Femur (tissue), 1 donor: ENCODE data around the gene AHSP.
A peak's percentile ranks its signal among the peaks of the same experiment; 100 is the strongest.
"Not testable (repeated sequence)": the region's sequence is repeated elsewhere in the genome, so short reads cannot be mapped to it uniquely, and the experiment has no call there.

Source experiments
- DNase-seq: peaks from one replicate; pipeline ENCODE4 v3.0.0-alpha.2; 2017

AHSP gene

DNA sequence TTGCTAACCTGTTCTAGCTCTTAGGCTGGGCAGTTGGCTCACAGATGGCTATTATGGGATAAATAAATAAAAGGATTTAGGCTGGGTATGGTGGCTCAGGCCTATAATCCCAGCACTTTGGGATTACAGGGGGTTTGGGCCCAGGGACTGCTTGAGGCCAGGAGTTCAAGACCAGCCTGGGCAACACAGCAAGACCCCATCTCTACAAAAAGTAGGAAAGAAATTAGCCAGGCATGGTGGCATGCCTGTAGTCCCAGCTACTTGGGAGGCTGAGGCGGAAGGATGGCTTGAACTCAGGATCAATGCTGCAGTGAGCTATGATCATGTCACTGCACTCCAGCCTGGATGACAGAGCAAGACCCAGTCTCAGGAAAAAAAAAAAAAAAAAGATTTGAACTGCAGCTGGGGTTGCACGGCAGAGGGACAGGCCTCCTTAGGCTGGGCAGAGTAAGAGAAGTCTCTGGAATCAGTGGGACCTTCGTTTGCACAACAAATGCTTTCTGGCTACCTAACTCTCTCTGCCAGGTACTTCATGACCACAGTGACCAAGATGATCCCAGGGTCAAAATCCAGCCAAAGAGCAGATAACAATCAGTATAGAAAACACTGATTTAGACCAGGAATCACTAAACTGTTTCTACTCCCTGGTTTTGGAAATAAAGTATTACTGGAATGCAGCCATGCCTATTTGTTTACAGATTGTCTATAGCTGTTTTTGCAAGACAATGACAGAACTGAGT is 26.3 kb upstream of the AHSP start:
- no peak for DNase-seq

DNA sequence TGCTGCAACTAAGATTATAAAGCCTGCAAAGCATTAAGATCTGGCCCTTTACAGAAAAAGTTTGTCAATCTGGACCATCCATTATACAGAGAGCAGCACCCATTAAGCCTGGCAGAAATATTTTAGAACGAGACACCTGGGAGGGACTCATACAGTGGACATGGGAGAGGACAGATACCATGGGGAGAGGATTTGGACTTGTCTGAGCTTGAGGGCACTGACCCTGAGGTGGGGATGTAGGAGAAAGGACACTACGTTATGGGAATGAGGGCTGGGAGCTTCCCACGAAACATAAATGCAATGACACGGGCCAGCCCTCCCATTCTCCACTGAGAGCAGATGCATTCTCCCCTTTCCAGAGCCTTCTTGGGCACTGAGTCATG is 25.7 kb upstream of the AHSP start:
- DNase-seq, result no peak

DNA sequence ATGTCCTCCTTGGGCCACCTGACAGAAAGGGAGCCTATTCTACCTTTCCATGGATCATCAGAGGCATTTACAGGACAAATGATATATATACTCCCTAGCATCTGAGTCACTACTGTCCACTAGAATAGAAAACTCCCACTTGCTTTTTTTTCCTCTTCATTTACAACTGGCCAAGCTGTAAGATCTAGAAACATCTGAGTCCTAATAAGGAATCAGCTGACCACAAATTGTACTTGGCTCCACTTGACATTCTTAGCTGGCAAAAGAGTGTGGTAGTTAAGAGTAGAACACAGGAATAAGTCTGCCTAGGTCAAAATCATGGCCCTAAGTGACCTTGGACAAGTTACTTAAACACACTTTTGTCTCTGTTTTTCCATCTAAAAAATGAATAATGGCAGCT is 24.7 kb upstream of the AHSP start:
- DNase-seq, result no peak

DNA sequence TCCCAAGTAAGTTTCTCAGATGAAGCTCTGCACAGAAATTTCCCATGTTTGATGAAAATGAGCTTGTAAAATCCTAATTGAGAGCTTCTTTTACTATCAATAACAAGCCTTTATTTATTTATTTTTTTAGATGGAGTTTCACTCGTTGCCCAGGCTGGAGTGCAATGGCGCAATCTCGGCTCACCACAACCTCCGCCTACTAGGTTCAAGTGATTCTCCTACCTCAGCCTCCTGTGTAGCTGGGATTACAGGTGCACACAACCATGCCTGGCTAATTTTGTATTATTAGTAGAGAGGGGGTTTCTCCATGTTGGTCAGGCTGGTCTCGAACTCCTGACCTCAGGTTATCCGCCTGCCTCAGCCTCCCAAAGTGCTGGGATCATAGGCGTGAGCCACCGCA is 24.1 kb upstream of the AHSP start:
- DNase-seq, result not testable (repeated sequence)

DNA sequence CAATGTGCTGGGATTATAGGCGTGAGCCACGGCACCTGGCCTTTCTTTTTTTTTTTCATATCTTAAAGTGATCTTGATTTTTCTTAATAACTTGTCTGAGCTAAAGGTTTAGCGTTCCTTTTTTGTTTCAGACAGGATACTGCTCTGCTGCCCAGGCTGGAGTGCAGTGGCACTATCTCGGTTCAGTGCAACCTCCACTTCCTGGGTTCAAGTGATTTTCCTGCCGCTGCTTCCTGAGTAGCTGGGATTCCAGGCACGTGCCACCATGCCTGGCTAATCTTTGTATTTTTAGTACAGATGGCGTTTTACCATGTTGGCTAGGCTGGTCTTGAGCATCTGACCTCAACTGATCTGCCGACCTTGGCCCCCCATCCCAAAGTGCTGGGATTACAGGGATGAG is 23.5 kb upstream of the AHSP start:
- no peak for DNase-seq

DNA sequence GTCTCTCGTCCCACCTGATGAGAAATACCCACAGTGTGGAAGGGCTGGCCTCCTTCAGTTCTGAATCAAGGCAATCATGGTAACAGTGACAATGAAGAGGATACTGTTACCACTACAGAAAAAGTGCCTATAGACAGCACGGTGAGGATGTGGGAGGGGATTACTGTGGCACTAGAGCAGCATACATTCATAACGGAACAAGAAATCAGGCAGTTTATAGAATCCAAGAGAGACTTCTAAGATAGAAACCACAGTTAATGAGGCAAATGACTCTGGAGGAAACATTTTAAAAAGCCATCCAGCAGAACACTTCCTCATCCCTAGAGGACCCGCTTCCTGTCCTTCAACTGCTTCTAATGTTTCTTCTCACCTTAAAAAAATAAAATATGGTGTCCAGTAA is 22.2 kb upstream of the AHSP start:
- no peak for DNase-seq

DNA sequence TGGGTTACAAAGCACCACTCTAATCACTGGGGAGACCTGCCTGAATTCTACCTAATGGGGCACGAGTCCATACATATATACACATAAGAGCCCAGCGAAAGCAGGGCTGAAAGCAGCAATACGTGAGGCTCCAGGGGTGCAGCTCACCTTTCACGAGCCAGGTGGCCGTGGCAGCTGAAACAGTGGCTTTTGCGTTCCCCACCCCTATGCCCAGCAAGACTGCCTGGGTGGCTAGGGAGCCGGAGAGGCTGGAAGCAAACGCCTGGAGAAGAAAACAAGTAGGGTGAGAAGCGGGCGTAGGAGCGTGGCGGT is 20.1 kb upstream of the AHSP start:
- DNase-seq, result no peak

DNA sequence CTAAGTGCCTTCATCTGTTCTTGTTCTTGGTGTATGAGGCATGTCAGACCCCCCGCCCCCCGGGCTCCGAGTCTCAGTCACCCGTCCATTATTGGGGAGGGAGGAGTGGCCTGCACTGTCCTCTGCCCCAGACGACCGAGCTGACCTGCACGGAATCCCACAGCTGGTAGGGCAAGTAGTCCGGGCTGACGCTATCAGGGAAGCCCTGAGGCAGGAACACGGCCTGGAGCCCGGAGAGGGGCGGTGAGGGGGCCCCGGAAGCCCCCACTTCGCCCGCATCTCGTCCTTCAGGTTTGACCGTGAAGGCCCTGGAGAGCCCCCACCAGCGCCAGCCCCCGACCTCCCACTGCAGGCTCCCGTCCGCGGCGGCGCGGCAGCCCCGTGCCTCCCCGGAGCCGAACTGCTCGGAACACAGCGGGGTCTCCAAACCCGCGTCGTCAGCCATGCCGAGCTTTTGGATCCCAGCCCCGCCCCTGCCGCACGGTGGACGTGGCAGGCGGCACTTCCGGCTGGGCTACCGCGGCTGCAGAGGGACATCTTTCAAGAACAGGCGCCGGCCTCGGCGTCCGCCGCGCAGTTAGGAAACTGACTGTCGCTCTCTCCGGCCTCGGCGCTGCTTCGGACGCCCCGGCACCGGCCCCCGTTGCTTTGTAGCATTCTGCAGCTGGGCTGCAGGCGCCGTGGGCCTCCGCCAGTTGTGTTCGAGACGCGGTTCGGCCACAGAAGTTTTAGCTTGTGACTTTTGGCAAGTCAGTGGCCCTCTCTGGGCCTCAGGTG is 19.6 kb upstream of the AHSP start, which contains the start of gene RUSF1:
Gene RUSF1 (minus strand): TSS at position 463 of the 777 bp plus-strand sequence. CDS start 18 bp downstream, at position 445.
- DNase-seq, result peak; percentile 96

DNA sequence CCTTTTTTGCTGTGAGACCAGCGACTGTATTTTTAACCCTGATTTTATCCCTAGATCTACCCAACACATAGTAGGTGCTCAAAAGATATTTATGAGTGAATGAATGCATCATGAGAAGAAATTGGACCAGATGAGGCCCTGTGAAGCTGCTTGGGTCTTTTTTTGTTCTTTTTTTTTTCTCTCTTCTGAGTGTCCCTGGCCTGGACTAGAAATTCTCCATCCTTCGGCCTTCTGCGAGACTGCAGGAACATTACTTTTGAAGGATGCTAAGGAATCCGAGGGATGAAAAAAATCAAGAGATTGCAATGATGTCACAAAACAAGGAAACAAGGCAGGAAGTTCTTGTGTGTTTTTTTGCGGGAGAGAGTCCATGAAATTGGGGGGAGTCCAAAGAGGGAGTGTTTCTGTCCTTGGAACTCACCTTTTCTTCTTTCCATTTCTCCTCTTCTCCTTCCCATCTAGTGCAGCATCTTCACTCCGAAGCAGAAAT is 18.9 kb upstream of the AHSP start:
- DNase-seq, result no peak

DNA sequence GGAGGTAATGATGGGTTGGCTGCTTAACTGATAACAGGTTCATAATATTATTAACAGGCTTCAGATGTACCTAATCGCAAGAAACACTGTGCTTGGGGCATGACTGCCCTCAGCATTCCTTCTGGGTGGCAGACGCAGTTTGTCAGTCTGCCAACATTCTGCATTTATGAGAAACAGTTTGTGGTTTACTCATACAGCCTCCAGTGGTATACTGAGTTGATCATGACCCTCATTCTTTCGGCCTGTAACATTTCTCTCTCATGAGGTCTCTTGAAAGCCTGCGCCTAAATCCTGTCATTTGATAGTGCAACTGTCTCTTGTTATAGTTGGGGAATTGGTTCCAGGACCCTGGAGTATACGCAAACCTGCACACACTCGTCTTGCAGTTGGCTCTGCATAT is 14.6 kb upstream of the AHSP start:
- DNase-seq, result no peak

DNA sequence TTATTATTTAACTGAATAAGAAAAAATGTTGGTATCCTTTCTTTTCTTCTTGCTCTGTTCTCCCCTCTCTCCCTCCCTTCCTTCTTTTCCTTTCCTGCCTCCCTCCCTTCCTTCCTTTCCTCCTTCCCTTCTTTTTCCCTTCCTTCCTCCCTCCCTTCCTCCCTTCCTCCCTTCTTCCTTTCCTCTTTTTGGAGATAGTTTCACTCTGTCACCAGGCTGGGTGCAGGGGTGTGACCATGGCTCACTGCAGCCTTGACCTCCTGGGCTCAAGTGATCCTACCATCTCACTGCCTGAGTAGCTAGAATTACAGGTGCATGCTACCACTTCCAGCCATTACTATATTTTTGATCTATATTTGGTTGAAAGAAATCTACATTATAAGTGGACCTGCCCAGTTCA is 13.8 kb upstream of the AHSP start:
- DNase-seq, result no peak

DNA sequence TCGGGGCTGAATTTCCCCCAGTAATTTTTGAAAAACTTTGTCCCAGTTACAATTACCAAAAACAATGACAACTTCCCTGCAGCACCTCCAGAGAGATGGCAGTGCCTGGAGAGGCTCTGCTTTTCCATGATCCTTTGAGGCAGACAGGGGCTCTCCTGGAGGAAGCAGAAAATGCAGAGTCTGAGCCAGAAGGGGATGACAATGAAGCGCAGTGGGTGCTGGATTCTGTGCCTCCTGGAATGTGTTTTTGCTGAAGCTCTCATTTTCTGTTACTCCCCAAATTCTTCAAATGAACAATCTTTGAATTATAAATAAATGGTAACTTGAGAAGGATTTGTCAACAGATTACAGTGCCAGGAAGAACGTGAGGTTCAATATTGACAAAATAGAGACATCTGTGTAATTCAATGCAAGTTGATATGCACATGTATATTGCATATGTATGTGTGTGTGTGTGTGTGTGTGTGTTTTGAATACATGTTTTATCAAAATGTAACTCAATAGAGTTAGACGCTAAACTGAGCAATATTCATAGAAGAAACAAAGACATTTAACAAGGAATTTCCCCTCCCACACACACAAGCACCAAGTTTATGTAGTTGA is 9.8 kb upstream of the AHSP start:
- no peak for DNase-seq

DNA sequence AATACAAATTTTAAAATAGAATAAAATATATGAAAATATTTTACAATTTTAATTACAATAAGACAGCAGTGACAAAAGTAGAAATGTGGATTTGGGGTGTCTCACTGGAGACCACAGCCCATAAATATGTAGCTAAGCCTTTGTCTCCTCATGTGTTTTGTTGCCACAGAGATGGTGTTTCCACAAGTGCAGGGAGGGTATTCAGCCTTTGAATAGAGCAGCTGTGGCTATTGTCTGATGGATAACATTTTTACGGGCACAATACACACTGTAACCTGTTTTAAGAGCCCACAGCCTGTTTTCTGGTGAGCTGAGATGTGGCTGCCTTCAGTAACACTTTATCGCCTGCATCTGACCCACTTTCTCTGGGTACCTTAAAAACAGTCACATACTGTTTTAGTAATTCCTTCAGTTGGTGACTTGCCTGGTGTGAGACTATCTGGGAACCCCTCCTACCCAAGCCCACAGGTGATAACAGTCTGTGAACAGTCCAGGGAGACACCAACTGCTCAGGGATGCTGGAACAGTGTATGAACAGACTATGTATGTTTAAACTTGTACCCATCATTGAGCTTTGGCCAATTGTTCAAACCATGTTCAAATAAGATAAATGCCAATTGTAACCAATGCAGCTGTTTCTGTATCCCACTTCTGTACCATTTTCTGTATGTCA is 7.8 kb upstream of the AHSP start:
- no peak for DNase-seq

DNA sequence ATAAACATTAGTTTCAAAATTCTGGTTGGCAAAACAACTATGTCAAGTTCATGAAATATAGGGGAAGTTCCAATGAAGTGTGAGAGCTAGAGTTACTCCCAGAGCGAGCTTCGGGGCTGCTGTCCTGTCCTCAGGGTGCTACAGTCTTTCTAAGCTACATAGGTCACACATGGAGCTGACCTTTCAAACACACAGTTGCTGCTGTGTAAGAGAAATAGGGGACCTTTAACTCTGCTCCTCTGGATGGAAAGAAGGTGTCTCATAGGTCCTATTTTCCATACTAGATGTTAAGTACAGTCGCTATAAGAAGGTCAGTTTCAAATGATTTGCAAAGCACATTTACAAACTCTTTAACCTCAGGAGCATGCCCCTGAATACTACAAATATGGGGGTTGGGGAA is 6.3 kb upstream of the AHSP start:
- DNase-seq, result no peak

DNA sequence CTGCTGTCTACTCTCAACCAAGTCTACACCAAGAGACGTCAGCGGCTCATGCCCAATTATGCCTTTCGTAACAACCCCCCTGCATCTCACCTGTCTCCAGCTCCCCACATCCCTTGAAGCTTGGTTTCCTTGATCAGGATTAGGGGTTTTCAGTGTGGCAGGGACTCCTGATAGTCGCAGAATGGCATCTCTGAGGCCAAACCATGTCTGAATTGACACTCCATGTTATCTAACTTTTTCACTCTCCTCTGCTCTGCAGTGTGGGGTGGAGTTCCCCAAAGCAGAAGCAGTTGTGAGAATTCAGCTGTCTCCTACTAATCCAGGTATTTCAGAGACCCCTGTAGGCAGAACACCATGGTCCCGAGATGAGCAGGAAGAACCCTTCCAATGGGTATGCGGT is 5.6 kb upstream of the AHSP start:
- no peak for DNase-seq

DNA sequence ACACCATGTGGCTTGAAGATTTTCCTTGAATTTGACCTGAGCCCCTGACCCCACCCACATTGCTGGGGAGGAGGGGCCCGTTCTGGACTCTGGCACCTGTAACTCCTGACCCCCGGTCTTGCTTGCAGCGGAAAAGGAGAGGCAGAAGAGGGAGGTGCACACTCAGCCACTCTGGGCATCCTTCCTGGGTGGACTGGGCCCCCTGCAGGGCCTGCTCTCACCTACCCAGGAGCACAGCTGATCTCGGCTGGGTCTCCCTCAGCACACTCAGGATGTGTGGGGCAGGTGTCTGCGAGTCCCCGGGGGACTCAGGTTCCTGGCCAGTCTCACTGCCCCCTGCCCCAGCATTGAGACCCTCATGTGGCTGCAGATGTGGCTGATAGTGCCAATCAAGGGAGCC is 3.9 kb upstream of the AHSP start:
- DNase-seq, result not testable (repeated sequence)

DNA sequence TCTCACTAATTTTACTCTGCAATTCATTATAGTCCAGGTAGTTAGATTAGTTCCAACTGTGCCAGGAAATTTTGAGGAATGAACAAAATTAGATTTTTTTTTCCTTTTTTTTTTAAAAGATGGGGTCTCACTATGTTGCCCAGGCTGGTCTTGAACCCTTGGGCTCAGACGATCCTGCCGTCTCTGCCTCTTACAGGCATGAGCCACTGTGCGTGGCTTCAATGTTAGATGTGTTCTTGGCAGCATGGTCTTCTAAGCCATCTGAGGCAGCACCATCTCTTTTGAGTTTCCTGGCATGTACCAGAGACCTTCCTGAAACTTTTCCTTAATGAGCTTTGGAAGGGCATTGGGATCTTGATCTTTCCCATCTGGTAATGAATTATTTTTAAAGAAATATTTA is 2.6 kb upstream of the AHSP start:
- DNase-seq, result no peak

DNA sequence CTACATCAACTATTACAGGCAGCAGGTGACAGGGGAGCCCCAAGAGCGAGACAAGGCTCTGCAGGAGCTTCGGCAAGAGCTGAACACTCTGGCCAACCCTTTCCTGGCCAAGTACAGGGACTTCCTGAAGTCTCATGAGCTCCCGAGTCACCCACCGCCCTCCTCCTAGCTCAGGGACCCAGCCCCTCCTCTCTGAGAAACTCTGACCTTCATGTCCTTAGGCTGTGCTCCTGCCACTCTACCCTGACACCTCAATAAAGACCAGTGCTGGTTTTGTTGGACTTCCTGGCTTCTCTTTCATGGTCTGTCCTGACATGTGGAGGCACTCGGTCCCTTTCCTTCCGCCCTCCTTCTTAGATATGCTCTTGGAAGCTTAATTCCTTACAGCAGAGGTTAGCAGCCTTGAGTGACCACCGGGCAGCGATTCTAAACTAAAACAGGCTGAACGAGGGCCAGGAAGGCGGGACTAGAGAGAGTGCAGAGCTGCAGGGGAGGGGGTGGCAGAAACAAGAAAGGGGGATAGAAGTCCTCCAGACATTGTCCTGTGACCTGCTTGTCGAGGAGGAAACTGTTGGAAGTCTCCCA is 915 bp downstream of the AHSP start:
- peak; percentile 55 for DNase-seq

DNA sequence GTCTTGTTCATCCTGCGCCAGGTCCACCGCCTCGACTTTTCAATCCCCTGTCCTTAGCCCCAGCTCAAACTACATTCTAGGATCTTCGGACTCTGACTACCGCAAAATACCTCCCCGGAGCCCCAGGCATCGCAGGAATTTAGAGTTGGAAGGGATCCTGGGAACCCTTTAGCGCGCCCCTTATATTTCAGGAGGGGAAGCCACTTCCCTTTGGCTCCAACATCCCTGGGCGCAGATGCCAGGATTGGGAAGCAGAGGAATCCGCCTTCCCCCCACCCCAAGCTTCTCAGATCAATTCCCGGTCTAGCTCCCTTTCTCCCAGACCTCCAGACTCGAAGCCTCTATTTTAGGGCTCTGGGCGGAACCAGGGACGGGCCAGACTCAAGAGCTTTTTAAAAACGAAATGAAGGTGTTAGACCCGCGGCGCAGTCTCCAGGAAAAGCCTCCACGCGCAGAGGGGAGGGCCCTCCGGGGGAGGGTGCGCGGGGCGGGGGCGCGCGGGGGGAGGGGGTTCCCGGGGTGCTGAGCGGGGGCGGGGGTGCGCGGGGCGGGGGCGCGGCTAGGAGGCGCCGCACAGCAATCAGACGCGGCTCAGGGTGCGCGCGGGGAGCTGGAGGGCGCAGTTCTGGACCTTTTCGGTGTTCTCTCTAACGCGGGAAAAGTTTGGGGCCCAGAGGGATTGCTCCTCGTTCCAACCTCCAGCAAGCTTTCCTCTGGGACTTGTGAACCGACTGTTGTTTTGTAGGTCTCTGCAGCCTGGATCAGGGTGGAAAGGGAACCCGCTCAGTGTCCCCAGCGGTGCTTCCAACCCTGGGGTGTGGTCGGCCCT is 1.6 kb downstream of the AHSP start:
- peak; percentile 73 for DNase-seq

DNA sequence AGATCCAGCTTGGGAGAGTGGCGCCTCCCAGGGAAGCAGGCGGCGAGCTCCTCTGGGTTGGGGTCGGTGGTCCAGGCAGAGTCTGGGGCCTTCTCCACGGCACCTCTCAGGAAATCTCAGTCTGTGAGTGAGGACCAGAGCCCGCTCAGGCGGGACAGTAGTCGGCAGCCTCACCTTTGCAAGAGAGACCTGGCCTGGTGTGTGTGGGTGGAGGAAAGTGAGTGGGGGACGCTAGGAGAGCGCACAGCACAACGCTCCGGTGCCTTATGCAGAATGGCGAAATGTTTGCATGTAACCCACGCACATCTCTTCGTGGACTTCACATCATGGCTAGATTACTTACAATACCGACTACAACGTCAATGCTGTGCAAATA is 2.2 kb downstream of the AHSP start:
- no peak for DNase-seq

DNA sequence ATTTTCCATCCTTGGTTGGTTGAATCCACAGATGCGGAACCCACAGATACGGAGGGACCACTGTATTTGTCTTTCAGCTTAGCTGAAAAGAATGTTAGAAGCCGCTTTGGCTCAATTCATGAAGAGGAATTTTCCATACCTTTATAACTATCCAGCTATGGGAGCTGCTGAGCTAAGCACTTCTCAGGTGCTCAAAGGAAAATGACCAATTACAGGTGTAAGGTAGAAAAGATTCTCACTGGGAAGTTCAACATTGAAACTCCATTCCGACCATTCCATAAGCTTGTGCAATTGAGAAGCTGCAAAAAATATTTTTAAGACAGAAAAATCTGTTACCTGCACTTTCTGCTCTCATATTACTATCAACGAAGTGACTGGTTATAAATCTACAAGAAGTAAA is 2.7 kb downstream of the AHSP start:
- DNase-seq, result no peak

DNA sequence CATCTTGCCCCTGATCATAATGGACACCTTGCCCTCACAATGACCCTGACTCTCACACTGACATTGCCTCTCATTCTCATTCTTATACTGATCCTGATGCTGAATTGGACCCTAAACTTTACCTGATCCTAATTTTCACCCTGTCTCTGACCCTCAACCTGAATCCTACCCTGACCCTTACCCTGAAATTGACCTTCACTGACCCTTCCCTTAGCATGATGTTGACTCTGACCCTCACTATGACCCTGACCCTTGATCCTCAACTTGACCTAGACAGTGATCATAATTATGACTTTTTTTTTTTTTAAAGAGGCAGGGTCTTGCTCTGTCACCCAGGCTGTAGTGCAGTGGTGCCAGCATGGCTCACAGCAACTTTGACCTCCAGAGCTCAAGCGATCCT is 3.4 kb downstream of the AHSP start:
- DNase-seq, result no peak
